Neural crest cell (in vitro differentiated cells): ENCODE measurements around the gene DACH1. TPM values are rescaled to one million over a fixed set of nuclear protein-coding genes. Genes with fewer than 3 reads are reported as not detected.

ENCODE experiments used
- DNase-seq: peaks from one replicate; pipeline ENCODE4 v3.0.0; 2021; ENCODE audit warnings: low read depth, mixed read lengths, low spot score
- H3K27ac Mint-ChIP-seq: one replicate; pipeline ENCODE4 v1.8.0; 2021; ENCODE audit warnings: mild to moderate bottlenecking, mixed read lengths; ENCODE audit not compliant: unreplicated experiment
- H3K27me3 Mint-ChIP-seq: 2 replicates; pipeline ENCODE4 v1.8.0; 2021; ENCODE audit warnings: low read depth, mild to moderate bottlenecking, mixed read lengths
- H3K36me3 Mint-ChIP-seq: 2 replicates; pipeline ENCODE4 v1.8.0; 2021; ENCODE audit warnings: low read depth, mild to moderate bottlenecking, mixed read lengths
- H3K4me1 Mint-ChIP-seq: 2 replicates; pipeline ENCODE4 v1.8.0; 2021; ENCODE audit warnings: mixed read lengths
- H3K4me3 Mint-ChIP-seq: one replicate; pipeline ENCODE4 v1.8.0; 2021; ENCODE audit warnings: mild to moderate bottlenecking, mixed read lengths
- H3K9me3 Mint-ChIP-seq: 2 replicates; pipeline ENCODE4 v1.8.0; 2021; ENCODE audit warnings: mixed read lengths
- total RNA-seq: library from RNA; stranded (reverse); gene quantifications from 2 replicates; pipeline ENCODE4 v1.2.1, GENCODE V29; 2021
- TF ChIP-seq, protein P1 (sequence below): fragments of 200-600 bp; sonication (generic); conservative IDR thresholded peaks from 2 replicates; pipeline ENCODE4 v1.5.0; 2021; ENCODE audit warnings: antibody characterized with exemption, mild to moderate bottlenecking

Gene DACH1
- total RNA-seq, 1 donor from 2014 or later: 23.7 TPM

DNA sequence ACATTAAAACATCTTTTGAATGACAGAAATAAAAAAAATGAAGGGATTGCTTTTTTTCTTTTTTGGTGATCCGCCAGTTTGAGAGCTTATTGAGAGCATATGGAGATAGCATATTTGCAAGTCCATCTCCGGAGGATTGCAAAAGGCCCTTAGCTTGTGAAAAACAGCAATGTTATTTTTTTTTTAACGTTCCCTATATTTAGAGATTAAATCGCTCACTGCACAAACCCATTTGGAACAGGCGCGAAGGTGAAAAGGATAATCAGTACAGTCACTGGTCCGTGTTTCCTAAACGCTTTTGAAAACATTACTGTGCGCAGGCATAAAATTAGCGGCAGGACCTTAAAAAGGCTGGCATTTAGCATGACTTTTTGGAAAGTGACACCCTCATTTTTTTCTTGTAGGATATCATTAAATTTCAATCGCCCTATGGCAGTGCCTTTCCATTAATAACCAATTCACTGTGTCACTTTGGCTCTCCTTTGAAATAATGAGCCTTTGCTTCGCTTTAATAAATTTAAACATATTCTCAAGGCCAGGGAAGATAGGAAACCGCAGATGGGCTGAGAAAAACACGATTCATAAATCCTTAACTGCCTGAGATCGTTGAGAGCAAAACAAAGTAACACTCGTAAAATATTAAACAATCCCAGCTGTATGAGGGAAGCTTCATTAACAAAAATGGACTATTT is 342.2 kb downstream of the DACH1 start:
- no peak overlapping the region for H3K4me3 Mint-ChIP-seq
- TF ChIP-seq, protein P1, sequence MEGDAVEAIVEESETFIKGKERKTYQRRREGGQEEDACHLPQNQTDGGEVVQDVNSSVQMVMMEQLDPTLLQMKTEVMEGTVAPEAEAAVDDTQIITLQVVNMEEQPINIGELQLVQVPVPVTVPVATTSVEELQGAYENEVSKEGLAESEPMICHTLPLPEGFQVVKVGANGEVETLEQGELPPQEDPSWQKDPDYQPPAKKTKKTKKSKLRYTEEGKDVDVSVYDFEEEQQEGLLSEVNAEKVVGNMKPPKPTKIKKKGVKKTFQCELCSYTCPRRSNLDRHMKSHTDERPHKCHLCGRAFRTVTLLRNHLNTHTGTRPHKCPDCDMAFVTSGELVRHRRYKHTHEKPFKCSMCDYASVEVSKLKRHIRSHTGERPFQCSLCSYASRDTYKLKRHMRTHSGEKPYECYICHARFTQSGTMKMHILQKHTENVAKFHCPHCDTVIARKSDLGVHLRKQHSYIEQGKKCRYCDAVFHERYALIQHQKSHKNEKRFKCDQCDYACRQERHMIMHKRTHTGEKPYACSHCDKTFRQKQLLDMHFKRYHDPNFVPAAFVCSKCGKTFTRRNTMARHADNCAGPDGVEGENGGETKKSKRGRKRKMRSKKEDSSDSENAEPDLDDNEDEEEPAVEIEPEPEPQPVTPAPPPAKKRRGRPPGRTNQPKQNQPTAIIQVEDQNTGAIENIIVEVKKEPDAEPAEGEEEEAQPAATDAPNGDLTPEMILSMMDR: no peak
- DNase-seq: no peak
- no peaks in the 10 kb centered on the region for H3K36me3 Mint-ChIP-seq
- H3K27ac Mint-ChIP-seq: no peak overlapping the region
- peaks cover 2% of the 10 kb centered on the region for H3K9me3 Mint-ChIP-seq
- H3K4me1 Mint-ChIP-seq: peaks cover 4% of the 10 kb centered on the region
- H3K27me3 Mint-ChIP-seq: no peaks in the 10 kb centered on the region

DNA sequence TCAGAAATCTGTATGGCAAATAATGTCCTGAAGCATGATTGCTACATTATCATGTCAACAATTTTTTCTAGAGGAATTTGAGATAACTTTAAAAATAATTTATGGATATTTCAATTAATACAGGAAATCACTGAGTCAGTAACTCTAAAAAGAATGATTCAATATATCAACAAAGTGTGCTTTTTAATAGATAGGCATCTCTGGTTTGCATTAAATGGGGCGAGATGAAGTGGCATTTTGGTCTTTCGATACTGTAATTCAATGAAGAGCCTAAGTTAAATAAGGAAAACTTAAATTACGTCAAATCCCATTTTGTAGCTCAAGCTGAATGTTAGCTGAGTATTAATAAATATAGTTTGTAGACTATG is 342.8 kb downstream of the DACH1 start:
- no peaks in the 10 kb centered on the region for H3K27me3 Mint-ChIP-seq
- H3K4me3 Mint-ChIP-seq: no peak overlapping the region
- peaks cover 4% of the 10 kb centered on the region for H3K4me1 Mint-ChIP-seq
- TF ChIP-seq, protein P1: no peak
- DNase-seq: no peak
- H3K9me3 Mint-ChIP-seq: peaks cover 2% of the 10 kb centered on the region
- no peaks in the 10 kb centered on the region for H3K36me3 Mint-ChIP-seq
- no peak overlapping the region for H3K27ac Mint-ChIP-seq

DNA sequence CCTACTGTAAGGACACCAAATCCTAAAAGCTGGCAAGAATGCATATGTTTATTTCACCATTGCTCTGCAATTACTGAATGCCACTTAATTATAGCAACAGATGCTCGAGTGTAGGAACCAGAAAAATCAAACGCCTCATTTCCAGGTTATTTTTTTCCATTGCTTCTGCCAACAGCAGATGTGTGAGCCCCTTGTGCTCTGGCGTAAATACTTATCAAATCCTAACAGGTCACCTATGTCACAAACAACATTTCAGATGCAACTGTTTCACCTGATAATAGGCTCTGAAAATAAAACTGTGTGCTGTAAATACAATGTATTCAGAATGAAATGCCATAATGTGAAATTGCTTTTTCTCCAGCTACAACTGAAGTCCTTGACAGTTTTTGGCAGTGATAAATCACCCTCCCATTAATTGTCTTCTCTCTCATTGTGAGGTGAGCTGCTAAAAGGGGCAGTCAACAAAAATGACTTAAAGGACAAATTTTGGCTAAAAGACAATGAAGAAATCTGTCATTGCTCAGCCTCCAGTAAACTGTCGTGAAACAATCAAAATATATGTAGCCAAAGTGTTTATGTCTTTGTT is 344.0 kb downstream of the DACH1 start:
- no peaks in the 10 kb centered on the region for H3K36me3 Mint-ChIP-seq
- H3K9me3 Mint-ChIP-seq: peaks cover 2% of the 10 kb centered on the region
- no peaks in the 10 kb centered on the region for H3K27me3 Mint-ChIP-seq
- H3K27ac Mint-ChIP-seq: no peak overlapping the region
- no peak for DNase-seq
- H3K4me1 Mint-ChIP-seq: peaks cover 4% of the 10 kb centered on the region
- H3K4me3 Mint-ChIP-seq: no peak overlapping the region
- TF ChIP-seq, protein P1: no peak

DNA sequence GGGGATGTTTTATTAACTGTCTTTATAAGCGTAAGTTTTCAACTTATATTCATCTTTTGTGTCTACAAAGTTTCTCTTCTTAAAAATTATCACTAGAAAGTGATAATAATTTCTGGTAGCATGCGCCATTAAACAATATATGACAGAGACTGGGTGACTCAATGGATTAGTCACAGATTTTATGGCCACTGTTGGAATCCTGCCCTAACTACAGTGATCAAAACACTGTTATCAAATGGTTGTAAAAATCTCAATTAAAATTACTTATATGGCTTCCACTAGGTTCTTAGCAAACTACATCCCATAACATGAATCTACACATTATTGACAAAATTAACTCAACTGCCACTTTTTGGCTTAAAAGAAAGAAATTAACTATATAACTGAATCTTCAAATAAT is 350.0 kb downstream of the DACH1 start:
- no peak overlapping the region for H3K27ac Mint-ChIP-seq
- DNase-seq: no peak
- no peaks in the 10 kb centered on the region for H3K9me3 Mint-ChIP-seq
- H3K4me3 Mint-ChIP-seq: no peak overlapping the region
- H3K36me3 Mint-ChIP-seq: no peaks in the 10 kb centered on the region
- TF ChIP-seq, protein P1: no peak
- peaks cover 8% of the 10 kb centered on the region for H3K4me1 Mint-ChIP-seq
- H3K27me3 Mint-ChIP-seq: no peaks in the 10 kb centered on the region

DNA sequence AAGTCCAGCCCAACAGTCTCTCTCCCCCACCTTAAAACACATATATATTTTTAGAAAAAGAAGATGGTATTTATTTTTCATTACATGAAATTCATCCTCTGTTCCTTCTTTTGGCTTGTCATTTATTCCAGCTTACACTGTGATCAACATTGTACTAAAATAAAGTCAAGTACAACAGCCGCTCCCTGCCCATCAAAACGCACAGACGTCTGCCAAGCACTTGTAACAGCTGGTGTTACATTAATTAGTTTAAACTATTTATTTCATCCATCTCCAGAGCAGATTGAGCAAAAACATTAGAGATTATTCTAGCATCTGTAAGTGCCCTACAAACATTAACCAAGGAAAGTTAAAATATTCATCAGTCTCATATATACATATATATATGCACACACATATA is 350.5 kb downstream of the DACH1 start:
- no peaks in the 10 kb centered on the region for H3K27me3 Mint-ChIP-seq
- no peak for DNase-seq
- no peak overlapping the region for H3K27ac Mint-ChIP-seq
- no peaks in the 10 kb centered on the region for H3K36me3 Mint-ChIP-seq
- peaks cover 8% of the 10 kb centered on the region for H3K4me1 Mint-ChIP-seq
- H3K9me3 Mint-ChIP-seq: no peaks in the 10 kb centered on the region
- TF ChIP-seq, protein P1: no peak
- H3K4me3 Mint-ChIP-seq: no peak overlapping the region
